Osteoblast (primary cell): ENCODE measurements around the gene PLEKHH3. TPM values are rescaled to one million over a fixed set of nuclear protein-coding genes. Genes with fewer than 3 reads are reported as not detected.
A peak's percentile ranks its signal among the peaks of the same experiment; 100 is the strongest.
"Not testable (repeated sequence)": the region's sequence is repeated elsewhere in the genome, so short reads cannot be mapped to it uniquely, and the experiment has no call there.

Source experiments
- DNase-seq: peaks from one replicate; pipeline ENCODE4 v3.0.0; 2011; ENCODE audit warnings: low spot score, mixed read lengths; ENCODE audit not compliant: insufficient read length; ENCODE audit errors: missing footprints
- H2AFZ ChIP-seq: 2 replicates; pipeline ENCODE4 v1.6.0; 2011; ENCODE audit warnings: mild to moderate bottlenecking, low read length
- H3K27ac ChIP-seq: 2 replicates; pipeline ENCODE4 v1.5.1; 2011; ENCODE audit warnings: mild to moderate bottlenecking, low read depth, low read length, moderate library complexity
- H3K27me3 ChIP-seq: 2 replicates; pipeline ENCODE4 v1.6.0; 2012; ENCODE audit warnings: mild to moderate bottlenecking, control low read depth, inconsistent platforms, low read length, moderate library complexity; ENCODE audit not compliant: insufficient read depth
- H3K36me3 ChIP-seq: 2 replicates; pipeline ENCODE4 v1.5.1; 2011; ENCODE audit warnings: mild to moderate bottlenecking, low read length, control low read depth, moderate library complexity; ENCODE audit not compliant: insufficient read depth
- H3K4me1 ChIP-seq: 2 replicates; pipeline ENCODE4 v1.5.1; 2011; ENCODE audit warnings: mild to moderate bottlenecking, low read length, control low read depth, moderate library complexity; ENCODE audit not compliant: insufficient read depth
- H3K4me2 ChIP-seq: 2 replicates; pipeline ENCODE4 v1.6.0; 2011; ENCODE audit warnings: mild to moderate bottlenecking, low read length; ENCODE audit not compliant: insufficient read depth
- H3K4me3 ChIP-seq: fragments of 200-600 bp; sonication (generic); 3 replicates; pipeline ENCODE4 v1.5.1; 2012; ENCODE audit warnings: mild to moderate bottlenecking, low read length, inconsistent platforms; ENCODE audit not compliant: insufficient read depth
- H3K79me2 ChIP-seq: 2 replicates; pipeline ENCODE4 v1.6.0; 2012; ENCODE audit warnings: mild to moderate bottlenecking, low read length, control low read depth, inconsistent platforms; ENCODE audit not compliant: insufficient read depth
- H3K9me3 ChIP-seq: 2 replicates; pipeline ENCODE4 v1.5.1; 2011; ENCODE audit warnings: low read depth, low read length, control low read depth
- H4K20me1 ChIP-seq: 2 replicates; pipeline ENCODE4 v1.6.0; 2012; ENCODE audit warnings: mild to moderate bottlenecking, low read length, control low read depth; ENCODE audit not compliant: insufficient read depth
- CTCF ChIP-seq: IDR thresholded peaks from 2 replicates; pipeline ENCODE4 v1.5.1; 2011; ENCODE audit warnings: mild to moderate bottlenecking, low read depth, low read length, moderate library complexity; ENCODE audit errors: extremely low read depth
- total RNA-seq: library from RNA; depleted of rRNA; stranded (reverse); fragments of >200 nt; gene quantifications from 2 replicates; pipeline ENCODE4 v1.2.3, GENCODE V29; 2012

The PLEKHH3 gene
- total RNA-seq, 1 donor: 19.9 TPM

- TF ChIP-seq CTCF: no peak
- DNase-seq: peak; percentile 100
- Histone ChIP-seq H3K36me3 (peaks cover 65% of the 10 kb centered on the region), H4K20me1 (peaks cover 16% of the 10 kb centered on the region), H3K79me2 (peaks cover 2% of the 10 kb centered on the region), H3K4me1 (peaks cover 15% of the 10 kb centered on the region), H3K27ac (peak overlapping the region; percentile 26), H3K27me3 (no peaks in the 10 kb centered on the region), H3K4me3 (no peak overlapping the region), H3K4me2 (no peak overlapping the region), H2AFZ (no peak overlapping the region), H3K9me3 (no peaks in the 10 kb centered on the region)
These were observed 9.5 kb downstream of the PLEKHH3 start for GRCh38 chr17:42667088-42667951.

- Histone ChIP-seq H3K4me1 (peaks cover 17% of the 10 kb centered on the region), H3K36me3 (peaks cover 66% of the 10 kb centered on the region), H4K20me1 (peaks cover 11% of the 10 kb centered on the region)
- H3K79me2 ChIP-seq, H3K9me3 ChIP-seq, H3K27me3 ChIP-seq, H2AFZ ChIP-seq, DNase-seq, H3K27ac ChIP-seq, H3K4me3 ChIP-seq, H3K4me2 ChIP-seq: not testable (repeated sequence)
These were observed 10.7 kb downstream of the PLEKHH3 start for GRCh38 chr17:42666126-42666525.

- Histone ChIP-seq H3K4me1 (peaks cover 22% of the 10 kb centered on the region), H3K79me2 (peaks cover 9% of the 10 kb centered on the region), H3K27ac (no peak overlapping the region), H2AFZ (no peak overlapping the region), H3K36me3 (peaks cover 63% of the 10 kb centered on the region), H3K9me3 (no peaks in the 10 kb centered on the region), H4K20me1 (peaks cover 9% of the 10 kb centered on the region), H3K27me3 (no peaks in the 10 kb centered on the region), H3K4me2 (no peak overlapping the region), H3K4me3 (no peak overlapping the region)
- DNase-seq: peak; percentile 22
- TF ChIP-seq CTCF: no peak
These were observed 11.2 kb downstream of the PLEKHH3 start for GRCh38 chr17:42665581-42666001.

- no peak overlapping the region for H2AFZ ChIP-seq
- H3K4me2 ChIP-seq: peak overlapping the region; percentile 49
- DNase-seq: peak; percentile 94
- H3K79me2 ChIP-seq: peaks cover 14% of the 10 kb centered on the region
- H3K9me3 ChIP-seq: no peaks in the 10 kb centered on the region
- peaks cover 16% of the 10 kb centered on the region for H3K4me1 ChIP-seq
- H3K27me3 ChIP-seq: no peaks in the 10 kb centered on the region
- H3K4me3 ChIP-seq: no peak overlapping the region
- H4K20me1 ChIP-seq: peaks cover 3% of the 10 kb centered on the region
- H3K36me3 ChIP-seq: peaks cover 31% of the 10 kb centered on the region
- H3K27ac ChIP-seq: peak overlapping the region; percentile 1
- no peak for TF ChIP-seq CTCF
These were observed 16.0 kb downstream of the PLEKHH3 start for GRCh38 chr17:42660692-42661345.

- peak overlapping the region; percentile 70 for H3K27ac ChIP-seq
- H3K4me3 ChIP-seq: peak overlapping the region; percentile 87
- not testable (repeated sequence) for H2AFZ ChIP-seq, H4K20me1 ChIP-seq, H3K9me3 ChIP-seq, H3K27me3 ChIP-seq, DNase-seq
- H3K36me3 ChIP-seq: peaks cover 25% of the 10 kb centered on the region
- H3K4me1 ChIP-seq: peaks cover 16% of the 10 kb centered on the region
- peak overlapping the region; percentile 84 for H3K4me2 ChIP-seq
- H3K79me2 ChIP-seq: peaks cover 14% of the 10 kb centered on the region
These were observed 16.9 kb downstream of the PLEKHH3 start for GRCh38 chr17:42659932-42660274.
